Right atrium auricular region (tissue), 2 donors: ENCODE results near the gene HSBP1L1. TPM values are rescaled to one million over a fixed set of nuclear protein-coding genes. Genes with fewer than 3 reads are reported as not detected.
"Not testable (repeated sequence)": the region's sequence is repeated elsewhere in the genome, so short reads cannot be mapped to it uniquely, and the experiment has no call there.

ENCODE experiments used
- DNase-seq: peaks from one replicate; pipeline ENCODE4 v3.0.0-alpha.2; 2019; ENCODE audit warnings: low spot score
- H3K27ac ChIP-seq, 2 donors: fragments of 200-600 bp; sonication (generic); 1 replicate in 1 of 2; 2 replicates in 1 of 2; pipeline ENCODE4 v1.5.1; 2016 to 2019
- H3K27me3 ChIP-seq, 2 donors: fragments of 200-600 bp; sonication (generic); one replicate each; pipeline versions ENCODE4 v1.5.1 to v1.6.0; 2017 to 2019
- H3K36me3 ChIP-seq: fragments of 200-600 bp; sonication (generic); one replicate; pipeline ENCODE4 v1.5.1; 2016
- H3K4me1 ChIP-seq, 2 donors: fragments of 200-600 bp; sonication (generic); one replicate each; pipeline versions ENCODE4 v1.5.1 to v1.6.0; 2017 to 2019
- H3K4me3 ChIP-seq, 2 donors: fragments of 200-600 bp; sonication (generic); 1 replicate in 1 of 2; 2 replicates in 1 of 2; pipeline ENCODE4 v1.5.1; 2017 to 2019; ENCODE audit warnings: mild to moderate bottlenecking in 1 of 2, moderate library complexity in 1 of 2
- H3K9me3 ChIP-seq, 2 donors: fragments of 200-600 bp; sonication (generic); one replicate each; pipeline ENCODE4 v1.5.1; 2019
- total RNA-seq, 2 donors: library from RNA; depleted of rRNA; stranded (reverse); fragments of >200 nt; gene quantifications; one replicate each; pipeline ENCODE4 v1.1.0, GENCODE V29; 2016
- TF ChIP-seq, protein P1 (sequence below), 2 donors: fragments of 200-600 bp; sonication (generic); IDR thresholded peaks; one replicate each; pipeline ENCODE4 v1.5.1; 2019; ENCODE audit warnings: antibody characterized with exemption in 2 of 2

HSBP1L1 gene
- total RNA-seq, 2 donors from 2014 or later, result 8.6 to 13.0 TPM

DNA sequence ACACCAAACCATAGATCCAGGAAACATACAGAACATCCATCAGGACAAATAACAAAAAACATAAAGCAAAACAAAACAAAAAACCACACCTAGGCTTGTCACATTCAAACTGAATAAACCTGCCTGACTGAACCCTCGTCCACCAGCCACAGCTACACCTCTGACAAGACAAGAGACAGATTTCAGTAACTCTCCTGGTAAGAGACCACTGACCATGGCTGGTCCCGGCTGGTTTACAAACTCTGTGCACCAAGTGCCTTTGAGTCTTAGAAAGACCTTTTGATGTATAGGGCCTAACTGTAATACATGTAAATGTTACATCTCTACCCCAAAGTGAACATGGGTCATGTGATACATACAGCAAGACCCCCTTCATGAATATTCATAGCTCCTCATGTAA, 8.2 kb upstream of the HSBP1L1 start:
- H3K27me3 ChIP-seq, result no peaks in the 10 kb centered on the region
- peaks cover 0 to 9% of the 10 kb centered on the region in 2 donors for H3K4me1 ChIP-seq
- H3K9me3 ChIP-seq, result no peaks in the 10 kb centered on the region
- no peak overlapping the region for H3K27ac ChIP-seq
- no peak for DNase-seq
- H3K36me3 ChIP-seq, result no peaks in the 10 kb centered on the region
- no peak overlapping the region for H3K4me3 ChIP-seq
- TF ChIP-seq, protein P1, sequence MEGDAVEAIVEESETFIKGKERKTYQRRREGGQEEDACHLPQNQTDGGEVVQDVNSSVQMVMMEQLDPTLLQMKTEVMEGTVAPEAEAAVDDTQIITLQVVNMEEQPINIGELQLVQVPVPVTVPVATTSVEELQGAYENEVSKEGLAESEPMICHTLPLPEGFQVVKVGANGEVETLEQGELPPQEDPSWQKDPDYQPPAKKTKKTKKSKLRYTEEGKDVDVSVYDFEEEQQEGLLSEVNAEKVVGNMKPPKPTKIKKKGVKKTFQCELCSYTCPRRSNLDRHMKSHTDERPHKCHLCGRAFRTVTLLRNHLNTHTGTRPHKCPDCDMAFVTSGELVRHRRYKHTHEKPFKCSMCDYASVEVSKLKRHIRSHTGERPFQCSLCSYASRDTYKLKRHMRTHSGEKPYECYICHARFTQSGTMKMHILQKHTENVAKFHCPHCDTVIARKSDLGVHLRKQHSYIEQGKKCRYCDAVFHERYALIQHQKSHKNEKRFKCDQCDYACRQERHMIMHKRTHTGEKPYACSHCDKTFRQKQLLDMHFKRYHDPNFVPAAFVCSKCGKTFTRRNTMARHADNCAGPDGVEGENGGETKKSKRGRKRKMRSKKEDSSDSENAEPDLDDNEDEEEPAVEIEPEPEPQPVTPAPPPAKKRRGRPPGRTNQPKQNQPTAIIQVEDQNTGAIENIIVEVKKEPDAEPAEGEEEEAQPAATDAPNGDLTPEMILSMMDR (IDR thresholded peaks at IDR 0.05), result no peak

DNA sequence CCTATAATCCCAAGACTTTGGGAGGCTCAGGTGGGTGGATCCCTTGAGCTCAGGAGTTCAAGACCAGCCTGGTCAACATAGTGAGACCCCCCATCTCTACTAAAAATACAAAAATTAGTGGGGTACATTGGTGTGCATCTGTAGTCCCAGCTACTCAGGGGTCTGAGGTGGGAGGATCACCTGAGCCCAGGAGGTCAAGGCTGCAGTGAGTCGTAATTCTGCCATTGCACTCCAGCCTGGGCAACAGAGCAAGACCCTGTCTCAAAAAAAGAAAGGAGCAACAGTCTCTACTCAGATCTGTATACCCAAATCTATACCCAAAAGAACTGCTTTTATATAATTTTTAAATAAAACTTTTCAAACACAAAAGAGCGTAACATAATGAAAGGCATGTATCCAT, 5.5 kb upstream of the HSBP1L1 start:
- no peaks in the 10 kb centered on the region for H3K36me3 ChIP-seq
- H3K9me3 ChIP-seq, result no peaks in the 10 kb centered on the region
- TF ChIP-seq, protein P1 (IDR thresholded peaks at IDR 0.05), result no peak
- no peak for DNase-seq
- H3K27me3 ChIP-seq, result no peaks in the 10 kb centered on the region
- H3K4me1 ChIP-seq, result peaks cover 0 to 1% of the 10 kb centered on the region in 2 donors
- no peak overlapping the region for H3K27ac ChIP-seq
- no peak overlapping the region for H3K4me3 ChIP-seq

DNA sequence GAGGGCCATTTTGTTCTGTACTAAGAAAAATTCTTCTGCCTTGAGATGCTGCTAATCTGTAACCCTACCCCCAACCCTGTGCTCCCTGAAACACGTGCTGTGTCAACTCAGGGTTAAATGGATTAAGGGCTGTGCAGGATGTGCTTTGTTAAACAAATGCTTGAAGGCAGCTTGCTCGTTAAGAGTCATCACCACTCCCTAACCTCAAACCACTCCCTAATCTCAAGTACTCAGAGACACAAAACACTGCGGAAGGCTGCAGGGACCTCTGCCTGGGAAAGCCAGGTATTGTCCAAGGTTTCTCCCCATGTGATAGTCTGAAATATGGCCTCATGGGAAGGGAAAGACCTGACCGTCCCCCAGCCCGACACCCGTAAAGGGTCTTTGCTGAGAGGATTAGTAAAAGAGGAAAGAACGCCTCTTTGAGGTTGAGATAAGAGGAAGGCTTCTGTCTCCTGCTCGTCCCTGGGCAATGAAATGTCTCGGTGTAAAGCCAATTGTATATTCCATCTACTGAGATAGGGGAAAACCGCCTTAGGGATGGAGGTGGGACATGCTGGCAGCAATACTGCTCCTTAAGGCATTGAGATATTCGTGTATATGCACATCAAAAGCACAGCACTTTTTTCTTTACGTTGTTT, 4.2 kb upstream of the HSBP1L1 start:
- H3K4me3 ChIP-seq, DNase-seq, H3K27me3 ChIP-seq, H3K27ac ChIP-seq, H3K36me3 ChIP-seq, H3K9me3 ChIP-seq: not testable (repeated sequence)
- peaks cover 0 to 13% of the 10 kb centered on the region in 2 donors for H3K4me1 ChIP-seq

- TF ChIP-seq, protein P1 (IDR thresholded peaks at IDR 0.05), result no peak
- Histone ChIP-seq H3K9me3 (no peaks in the 10 kb centered on the region), H3K4me1 (peaks cover 0 to 18% of the 10 kb centered on the region in 2 donors), H3K27me3 (no peaks in the 10 kb centered on the region), H3K4me3 (no peak overlapping the region), H3K36me3 (no peaks in the 10 kb centered on the region), H3K27ac (no peak overlapping the region)
- DNase-seq, result no peak
Observed at GRCh38 chr18:79960921-79961526, 3.4 kb upstream of the HSBP1L1 start.

DNA sequence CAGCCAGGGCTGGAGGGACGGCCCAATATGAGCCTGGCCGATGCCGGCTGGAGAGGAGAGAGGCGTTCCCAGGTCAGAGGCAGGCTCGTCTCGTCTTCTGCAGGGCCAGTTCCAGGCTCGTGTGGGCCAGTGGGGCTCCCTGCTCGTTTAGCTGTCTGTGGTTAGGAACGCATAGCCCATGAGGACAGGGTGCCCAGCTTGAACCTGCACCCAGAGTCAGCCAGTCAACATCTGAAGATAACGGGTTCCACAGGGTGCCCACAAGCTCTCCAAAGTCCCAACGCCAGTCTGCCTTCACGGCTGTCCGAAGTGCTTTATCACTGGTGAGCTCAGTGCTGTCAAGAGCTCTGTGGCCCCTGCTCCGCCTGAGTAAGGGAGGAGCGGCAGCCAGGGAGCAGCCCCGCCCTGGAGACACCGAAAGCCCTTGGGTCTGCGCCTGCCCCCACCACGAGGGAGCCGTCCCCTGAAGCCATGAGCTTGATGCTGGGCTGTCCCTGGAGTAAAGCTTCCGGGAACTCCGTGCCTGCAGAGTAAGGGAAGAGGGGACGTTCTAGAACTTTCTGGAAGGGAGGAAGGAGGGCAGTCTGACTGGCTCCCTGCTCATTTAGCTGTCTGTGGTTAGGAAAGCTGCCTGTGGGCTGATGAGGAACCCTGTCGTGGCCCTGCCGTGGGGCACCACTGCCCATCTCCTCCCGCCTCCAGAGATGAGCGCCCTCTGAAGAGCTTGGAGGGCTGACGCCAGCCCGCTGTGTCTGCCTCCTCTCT, 2.7 kb upstream of the HSBP1L1 start:
- Histone ChIP-seq H3K9me3 (no peaks in the 10 kb centered on the region), H3K4me3 (no peak overlapping the region), H3K27ac (no peak overlapping the region), H3K27me3 (no peaks in the 10 kb centered on the region), H3K4me1 (peaks cover 0 to 18% of the 10 kb centered on the region in 2 donors), H3K36me3 (no peaks in the 10 kb centered on the region)
- DNase-seq, result no peak
- TF ChIP-seq, protein P1 (IDR thresholded peaks at IDR 0.05), result no peak

GRCh38 chr18:79962311-79962710, 2.1 kb upstream of the HSBP1L1 start:
- Histone ChIP-seq H3K27ac (no peak overlapping the region), H3K4me1 (peaks cover 0 to 18% of the 10 kb centered on the region in 2 donors), H3K4me3 (no peak overlapping the region), H3K27me3 (no peaks in the 10 kb centered on the region), H3K36me3 (no peaks in the 10 kb centered on the region), H3K9me3 (no peaks in the 10 kb centered on the region)
- TF ChIP-seq, protein P1 (IDR thresholded peaks at IDR 0.05), result no peak
- DNase-seq, result no peak
